Thyroid gland (tissue), 4 donors: ENCODE measurements around the gene FOXC1.

Source experiments
- CTCF ChIP-seq, 6 experiments: fragments of 200-600 bp in 3 of 6; fragments of 450-650 bp in 3 of 6; sonication (generic) in 3 of 6; IDR thresholded peaks; one replicate each; pipeline ENCODE4 v1.5.1; 2016 to 2019; ENCODE audit warnings: antibody characterized with exemption in 6 of 6, mild to moderate bottlenecking in 2 of 6, inconsistent platforms in 1 of 6, moderate library complexity in 1 of 6
- POLR2A ChIP-seq, 2 donors: fragments of 450-650 bp; IDR thresholded peaks; one replicate each; pipeline ENCODE4 v1.6.1; 2017; ENCODE audit warnings: antibody characterized with exemption in 2 of 2, mild to moderate bottlenecking in 2 of 2, moderate library complexity in 1 of 2

- TF ChIP-seq CTCF (IDR thresholded peaks at IDR 0.05) = no peak
- no peak for TF ChIP-seq POLR2A (IDR thresholded peaks at IDR 0.05)
Measured at GRCh38 chr6:1612974-1613306, 3.2 kb downstream of the FOXC1 start.
